ENCODE data around the gene TNRC18.

TNRC18 gene

GRCh38 chr7:5342631-5343030 is 81.0 kb downstream of the TNRC18 start:
- TF ChIP-seq CTCF (IDR thresholded peaks at IDR 0.05; ENCODE audit: control insufficient read depth, insufficient read depth, low read depth, low read length, missing control alignments), result no peak
- no peak overlapping the region for H3K4me3 ChIP-seq (ENCODE audit: control insufficient read depth, low read depth, low read length)
- no peak for DNase-seq (ENCODE audit: low read depth)

- TF ChIP-seq CTCF (IDR thresholded peaks at IDR 0.05; ENCODE audit: control insufficient read depth, insufficient read depth, low read depth, low read length, missing control alignments), result no peak
- no peak for DNase-seq (ENCODE audit: low read depth)
- H3K4me3 ChIP-seq (ENCODE audit: control insufficient read depth, low read depth, low read length), result no peak overlapping the region
These were observed 83.7 kb downstream of the TNRC18 start for GRCh38 chr7:5339955-5340354.

GRCh38 chr7:5337047-5337446 is 86.6 kb downstream of the TNRC18 start:
- no peak for TF ChIP-seq CTCF (IDR thresholded peaks at IDR 0.05; ENCODE audit: control insufficient read depth, insufficient read depth, low read depth, low read length, missing control alignments)
- no peak for DNase-seq (ENCODE audit: low read depth)
- H3K4me3 ChIP-seq (ENCODE audit: control insufficient read depth, low read depth, low read length), result no peak overlapping the region

GRCh38 chr7:5334671-5335070 is 89.0 kb downstream of the TNRC18 start:
- no peak for DNase-seq (ENCODE audit: low read depth)
- no peak for TF ChIP-seq CTCF (IDR thresholded peaks at IDR 0.05; ENCODE audit: control insufficient read depth, insufficient read depth, low read depth, low read length, missing control alignments)
- no peak overlapping the region for H3K4me3 ChIP-seq (ENCODE audit: control insufficient read depth, low read depth, low read length)

GRCh38 chr7:5333121-5334045 is 90.3 kb downstream of the TNRC18 start:
- no peak overlapping the region for H3K4me3 ChIP-seq (ENCODE audit: control insufficient read depth, low read depth, low read length)
- DNase-seq (ENCODE audit: low read depth), result no peak
- no peak for TF ChIP-seq CTCF (IDR thresholded peaks at IDR 0.05; ENCODE audit: control insufficient read depth, insufficient read depth, low read depth, low read length, missing control alignments)

GRCh38 chr7:5332579-5332978 is 91.1 kb downstream of the TNRC18 start:
- no peak overlapping the region for H3K4me3 ChIP-seq (ENCODE audit: control insufficient read depth, low read depth, low read length)
- DNase-seq (ENCODE audit: low read depth), result no peak

More at GRCh38 chr7:5332579-5332978, 91.1 kb downstream of the TNRC18 start:
- no peak for TF ChIP-seq CTCF (IDR thresholded peaks at IDR 0.05; ENCODE audit: control insufficient read depth, insufficient read depth, low read depth, low read length, missing control alignments)

Measured in AG09309 (cell line).